Mesendoderm (in vitro differentiated cells): ENCODE measurements around the gene PCDH11Y.
"Not testable (repeated sequence)": the region's sequence is repeated elsewhere in the genome, so short reads cannot be mapped to it uniquely, and the experiment has no call there.

Source experiments
- DNase-seq: peaks from one replicate; pipeline ENCODE4 v3.0.0; 2013
- H2AK5ac ChIP-seq: 2 replicates; pipeline ENCODE4 v1.6.1; 2013; ENCODE audit warnings: low read length, inconsistent platforms
- H2BK120ac ChIP-seq: 2 replicates; pipeline ENCODE4 v1.6.1; 2013; ENCODE audit warnings: low read depth, mild to moderate bottlenecking, low read length, moderate library complexity, mixed read lengths
- H2BK15ac ChIP-seq: replicated peaks from 2 replicates; pipeline ENCODE4 v1.6.1; 2013; ENCODE audit warnings: low read depth, mild to moderate bottlenecking, moderate library complexity
- H2BK5ac ChIP-seq: 2 replicates; pipeline ENCODE4 v1.6.1; 2013; ENCODE audit warnings: low read length, inconsistent platforms
- H3K18ac ChIP-seq: 2 replicates; pipeline ENCODE4 v1.6.1; 2013; ENCODE audit warnings: mild to moderate bottlenecking, low read length, mixed read lengths
- H3K23ac ChIP-seq: one replicate; pipeline ENCODE4 v1.6.1; 2013; ENCODE audit warnings: low read length
- H3K27ac ChIP-seq: 2 replicates; pipeline ENCODE4 v1.5.1; 2013; ENCODE audit warnings: low read depth, mild to moderate bottlenecking, inconsistent platforms, low read length, moderate library complexity
- H3K27me3 ChIP-seq: 2 replicates; pipeline ENCODE4 v1.6.1; 2013; ENCODE audit warnings: low read length, control low read depth, mild to moderate bottlenecking, inconsistent platforms; ENCODE audit not compliant: insufficient read depth, poor library complexity
- H3K36me3 ChIP-seq: 2 replicates; pipeline ENCODE4 v1.6.1; 2013; ENCODE audit warnings: low read length, inconsistent platforms; ENCODE audit not compliant: control insufficient read depth, insufficient read depth
- H3K4ac ChIP-seq: one replicate; pipeline ENCODE4 v1.6.1; 2013; ENCODE audit warnings: low read depth, mild to moderate bottlenecking, low read length, moderate library complexity
- H3K4me1 ChIP-seq: 2 replicates; pipeline ENCODE4 v1.6.1; 2013; ENCODE audit warnings: low read depth, low read length, inconsistent platforms; ENCODE audit not compliant: control insufficient read depth
- H3K4me2 ChIP-seq: 2 replicates; pipeline ENCODE4 v1.6.1; 2013; ENCODE audit warnings: low read length
- H3K4me3 ChIP-seq: 2 replicates; pipeline ENCODE4 v1.5.1; 2013; ENCODE audit warnings: mild to moderate bottlenecking, low read length
- H3K56ac ChIP-seq: one replicate; pipeline ENCODE4 v1.6.1; 2013; ENCODE audit warnings: low read length
- H3K79me1 ChIP-seq: 2 replicates; pipeline ENCODE4 v1.6.1; 2013; ENCODE audit warnings: low read length, inconsistent platforms
- H3K79me2 ChIP-seq: 2 replicates; pipeline ENCODE4 v1.6.1; 2013; ENCODE audit warnings: mild to moderate bottlenecking, low read length; ENCODE audit not compliant: control insufficient read depth, insufficient read depth
- H3K9ac ChIP-seq: 2 replicates; pipeline ENCODE4 v1.6.1; 2013; ENCODE audit warnings: low read length, inconsistent platforms
- H4K5ac ChIP-seq: one replicate; pipeline ENCODE4 v1.6.1; 2013; ENCODE audit warnings: low read length
- H4K8ac ChIP-seq: one replicate; pipeline ENCODE4 v1.6.1; 2013; ENCODE audit warnings: low read depth, mild to moderate bottlenecking, control low read depth, low read length, moderate library complexity
- WGBS: extraction: QIAGEN DNeasy Blood & Tissue Kit; methylation state at CpG from one replicate; pipeline ENCODE4 v1.1.7; 2013; ENCODE audit warnings: low lambda C conversion rate, missing lambda C conversion rate; ENCODE audit not compliant: insufficient coverage; ENCODE audit errors: extremely low coverage; 5-methylcytosine and 5-hydroxymethylcytosine counted together

PCDH11Y gene

GRCh38 chrY:5038972-5039523 lies 39.0 kb downstream of the PCDH11Y start:
- H3K4me2 ChIP-seq, DNase-seq, H2BK5ac ChIP-seq, H3K4me1 ChIP-seq, H2BK15ac ChIP-seq, H3K79me1 ChIP-seq, H4K5ac ChIP-seq, H3K4me3 ChIP-seq, H3K18ac ChIP-seq, H3K36me3 ChIP-seq, H3K79me2 ChIP-seq, H3K27me3 ChIP-seq, H2BK120ac ChIP-seq, H3K4ac ChIP-seq, H2AK5ac ChIP-seq, H3K56ac ChIP-seq, H3K23ac ChIP-seq, H3K27ac ChIP-seq, H3K9ac ChIP-seq, H4K8ac ChIP-seq: not testable (repeated sequence)

- H2BK120ac ChIP-seq, H3K4me1 ChIP-seq, H3K27ac ChIP-seq, H3K79me1 ChIP-seq, H3K9ac ChIP-seq, H3K27me3 ChIP-seq, H3K4me3 ChIP-seq, H3K23ac ChIP-seq, H3K79me2 ChIP-seq, H3K4ac ChIP-seq, H4K5ac ChIP-seq, H3K4me2 ChIP-seq, H2BK5ac ChIP-seq, H3K36me3 ChIP-seq, H2BK15ac ChIP-seq, H3K56ac ChIP-seq, H2AK5ac ChIP-seq, H4K8ac ChIP-seq, H3K18ac ChIP-seq: not testable (repeated sequence)
- WGBS = no CpG with 5 or more reads among the region's 3 CpGs
- peak; percentile 44 for DNase-seq
Measured at GRCh38 chrY:5083017-5083416, 82.9 kb downstream of the PCDH11Y start.

- H2BK120ac ChIP-seq, H3K4me2 ChIP-seq, H2BK5ac ChIP-seq, H3K18ac ChIP-seq, H3K4me3 ChIP-seq, H3K27me3 ChIP-seq, H4K8ac ChIP-seq, H2BK15ac ChIP-seq, H3K9ac ChIP-seq, H3K56ac ChIP-seq, H3K4ac ChIP-seq, H3K23ac ChIP-seq, H4K5ac ChIP-seq, H3K79me2 ChIP-seq, H2AK5ac ChIP-seq, H3K79me1 ChIP-seq, H3K36me3 ChIP-seq, H3K27ac ChIP-seq, H3K4me1 ChIP-seq: not testable (repeated sequence)
- peak; percentile 0 for DNase-seq
- no CpG with 5 or more reads among the region's 2 CpGs for WGBS
Measured at GRCh38 chrY:5182998-5183397, 182.9 kb downstream of the PCDH11Y start.

- not testable (repeated sequence) for H3K4me1 ChIP-seq, H3K23ac ChIP-seq, H3K56ac ChIP-seq, H3K79me2 ChIP-seq, H4K8ac ChIP-seq, H3K4me3 ChIP-seq, H3K27ac ChIP-seq, H2BK120ac ChIP-seq, H3K79me1 ChIP-seq, H3K18ac ChIP-seq, H3K27me3 ChIP-seq, H3K4me2 ChIP-seq, H3K9ac ChIP-seq, H3K36me3 ChIP-seq, H4K5ac ChIP-seq, H2BK5ac ChIP-seq, H2BK15ac ChIP-seq, DNase-seq, H2AK5ac ChIP-seq, H3K4ac ChIP-seq
- no CpG with 5 or more reads among the region's 2 CpGs for WGBS
Measured at GRCh38 chrY:5215116-5215515, 215.0 kb downstream of the PCDH11Y start.

GRCh38 chrY:5324931-5325330 lies 324.8 kb downstream of the PCDH11Y start:
- H3K27ac ChIP-seq, H3K4ac ChIP-seq, H2BK5ac ChIP-seq, H3K4me3 ChIP-seq, H3K79me1 ChIP-seq, H3K56ac ChIP-seq, H2BK120ac ChIP-seq, H3K4me2 ChIP-seq, H3K79me2 ChIP-seq, H3K27me3 ChIP-seq, H3K36me3 ChIP-seq, H4K5ac ChIP-seq, H3K4me1 ChIP-seq, H3K18ac ChIP-seq, H3K9ac ChIP-seq, H2AK5ac ChIP-seq, H4K8ac ChIP-seq, H3K23ac ChIP-seq, H2BK15ac ChIP-seq: not testable (repeated sequence)
- DNase-seq = peak; percentile 55
- no CpG with 5 or more reads among the region's 7 CpGs for WGBS

- not testable (repeated sequence) for DNase-seq, H4K8ac ChIP-seq, H3K18ac ChIP-seq, H3K56ac ChIP-seq, H2BK15ac ChIP-seq, H3K36me3 ChIP-seq, H2AK5ac ChIP-seq, H3K23ac ChIP-seq, H3K4me3 ChIP-seq, H3K79me2 ChIP-seq, H3K4me2 ChIP-seq, H3K27ac ChIP-seq, H3K9ac ChIP-seq, H3K27me3 ChIP-seq, H2BK120ac ChIP-seq, H2BK5ac ChIP-seq, H3K4me1 ChIP-seq, H3K4ac ChIP-seq, H3K79me1 ChIP-seq, H4K5ac ChIP-seq
- no CpG with 5 or more reads among the region's 3 CpGs for WGBS
Measured at GRCh38 chrY:5342220-5342619, 342.1 kb downstream of the PCDH11Y start.
